Panc1 (cell line): Measurements from ENCODE around the gene RNF213. TPM values are rescaled to one million over a fixed set of nuclear protein-coding genes. Genes with fewer than 3 reads are reported as not detected.

Source experiments
- ATAC-seq: fragments of 200-7000 bp; cut with Tn5 transposase; 2 replicates; pipeline ENCODE4 v1.9.1; 2020; ENCODE audit warnings: mild to moderate bottlenecking, moderate library complexity
- BruUV-seq: library from RNA; stranded (reverse); fragments of 400-500 nt; replicated peaks from 2 replicates; lab custom pipeline; 2021; lab: Mats Ljungman, UMichigan
- CTCF ChIA-PET: fragments of 300-600 bp; sonication (Branson Sonifier 250); formaldehyde crosslinking; loops from one replicate; lab custom pipeline; 2022; ENCODE audit warnings: antibody characterized with exemption; lab: Charles Lee
- POLR2A ChIA-PET: fragments of 300-600 bp; sonication (Branson Sonifier 250); formaldehyde crosslinking; loops from one replicate; lab custom pipeline; 2022; ENCODE audit warnings: antibody characterized with exemption; lab: Charles Lee
- DNase-seq: peaks from one replicate; pipeline ENCODE4 v3.0.0-alpha.2; 2010; ENCODE audit warnings: low read depth, low spot score
- H3K27ac ChIP-seq: 2 replicates; pipeline ENCODE4 v1.5.1; 2011; ENCODE audit warnings: mild to moderate bottlenecking, low read length, inconsistent platforms
- H3K27me3 ChIP-seq: fragments of 200-500 bp; sonication (Bioruptor generic); 2 replicates; pipeline ENCODE4 v1.6.0; 2014; ENCODE audit warnings: low read length, inconsistent platforms; ENCODE audit not compliant: control insufficient read depth, insufficient read depth
- H3K36me3 ChIP-seq: fragments of 200-500 bp; sonication (Bioruptor generic); 2 replicates; pipeline ENCODE4 v1.5.1; 2014; ENCODE audit warnings: inconsistent platforms, mild to moderate bottlenecking, low read length, moderate library complexity; ENCODE audit not compliant: control insufficient read depth, insufficient read depth
- H3K4me1 ChIP-seq: 2 replicates; pipeline ENCODE4 v1.5.1; 2011; ENCODE audit warnings: inconsistent platforms, mild to moderate bottlenecking, low read length, moderate library complexity; ENCODE audit not compliant: control insufficient read depth, insufficient read depth
- H3K4me3 ChIP-seq, 2 experiments: 2 replicates each; pipeline ENCODE4 v1.5.1; 2011 to 2012; ENCODE audit warnings: low read depth in 2 of 2, low read length in 2 of 2, mild to moderate bottlenecking in 2 of 2, inconsistent platforms in 1 of 2, moderate library complexity in 1 of 2
- H3K9me3 ChIP-seq: fragments of 200-500 bp; sonication (Bioruptor generic); 2 replicates; pipeline ENCODE4 v1.5.1; 2014; ENCODE audit warnings: low read depth, mild to moderate bottlenecking, inconsistent platforms, low read length, moderate library complexity; ENCODE audit not compliant: control insufficient read depth, insufficient read depth
- POLR2AphosphoS5 ChIP-seq: IDR thresholded peaks from 2 replicates; pipeline ENCODE4 v1.6.1; 2012; ENCODE audit warnings: mild to moderate bottlenecking, low read depth, low read length, moderate library complexity
- SIN3A ChIP-seq: IDR thresholded peaks from 2 replicates; pipeline ENCODE4 v1.6.1; 2012; ENCODE audit warnings: low read depth, mild to moderate bottlenecking, low read length, moderate library complexity, borderline replicate concordance; ENCODE audit not compliant: insufficient read depth
- TCF7L2 ChIP-seq: IDR thresholded peaks from 2 replicates; pipeline ENCODE4 v1.6.1; 2011; ENCODE audit warnings: mild to moderate bottlenecking, low read depth, low read length, inconsistent platforms
- in situ Hi-C: cut with HindIII; loops from 2 replicates; pipeline ENCODE4 v1.10.0; 2016; ENCODE audit warnings: low sequenced_read_pairs, low pct_unique_long_range_greater_than_20kb
- intact Hi-C: fragments of 100-400 bp; cut with micrococcal nuclease; formaldehyde crosslinking; loops from one replicate; pipeline ENCODE4 v1.10.0; 2022; ENCODE audit not compliant: unreplicated experiment
- total RNA-seq: library from RNA; stranded (reverse); gene quantifications from one replicate; pipeline ENCODE4 v1.2.1, GENCODE V29; 2021; ENCODE audit not compliant: unreplicated experiment
- TF ChIP-seq, protein P1 (sequence below), 2 experiments: IDR thresholded peaks; 2 replicates each; pipeline ENCODE4 v1.6.1; 2011 to 2012; ENCODE audit warnings: low read depth in 2 of 2, control low read depth in 1 of 2, low read length in 1 of 2, mild to moderate bottlenecking in 1 of 2, moderate library complexity in 1 of 2; ENCODE audit not compliant: insufficient read depth in 1 of 2
- TF ChIP-seq, protein P2 (sequence below): fragments of 450-650 bp; IDR thresholded peaks from 2 replicates; pipeline ENCODE4 v1.5.1; 2017; ENCODE audit warnings: mild to moderate bottlenecking

The RNF213 gene
- total RNA-seq, 1 experiment from 2014 or later = 230 TPM

DNA sequence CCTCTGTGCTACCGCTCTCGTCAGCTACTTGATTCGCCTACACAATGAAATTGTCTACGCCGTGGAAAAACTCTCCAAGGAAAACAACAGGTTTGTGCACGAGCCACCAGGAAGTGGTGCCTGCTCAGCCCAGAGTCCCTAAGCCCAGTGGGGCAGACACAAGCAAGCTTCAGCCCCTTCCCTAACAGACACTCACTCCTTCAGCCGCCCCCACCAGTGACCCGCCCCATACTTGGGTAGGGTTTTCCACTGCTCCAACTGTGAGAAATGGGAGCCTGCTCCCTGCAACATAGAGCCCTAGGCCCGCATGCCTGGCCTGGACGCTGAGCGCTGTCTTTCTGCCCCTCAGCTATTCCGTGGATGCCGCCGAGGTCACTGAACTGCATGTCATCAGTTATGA lies 125.7 kb downstream of the RNF213 start:
- Histone ChIP-seq H3K27ac (no peak overlapping the region), H3K4me3 (no peak overlapping the region), H3K27me3 (no peaks in the 10 kb centered on the region), H3K36me3 (peaks cover 42% of the 10 kb centered on the region), H3K9me3 (no peaks in the 10 kb centered on the region), H3K4me1 (no peaks in the 10 kb centered on the region)
- ATAC-seq (no peak), DNase-seq (no peak)
- POLR2A ChIA-PET = interaction anchor here (0.6 kb wide), 1 partner anchor 554 kb away, joined by 3 read pairs; no protein-coding TSS in a partner anchor
- intact Hi-C loops (no loop called here), in situ Hi-C loops (no loop called here)
- BruUV-seq = no TSS peak
- TF ChIP-seq, protein P1, sequence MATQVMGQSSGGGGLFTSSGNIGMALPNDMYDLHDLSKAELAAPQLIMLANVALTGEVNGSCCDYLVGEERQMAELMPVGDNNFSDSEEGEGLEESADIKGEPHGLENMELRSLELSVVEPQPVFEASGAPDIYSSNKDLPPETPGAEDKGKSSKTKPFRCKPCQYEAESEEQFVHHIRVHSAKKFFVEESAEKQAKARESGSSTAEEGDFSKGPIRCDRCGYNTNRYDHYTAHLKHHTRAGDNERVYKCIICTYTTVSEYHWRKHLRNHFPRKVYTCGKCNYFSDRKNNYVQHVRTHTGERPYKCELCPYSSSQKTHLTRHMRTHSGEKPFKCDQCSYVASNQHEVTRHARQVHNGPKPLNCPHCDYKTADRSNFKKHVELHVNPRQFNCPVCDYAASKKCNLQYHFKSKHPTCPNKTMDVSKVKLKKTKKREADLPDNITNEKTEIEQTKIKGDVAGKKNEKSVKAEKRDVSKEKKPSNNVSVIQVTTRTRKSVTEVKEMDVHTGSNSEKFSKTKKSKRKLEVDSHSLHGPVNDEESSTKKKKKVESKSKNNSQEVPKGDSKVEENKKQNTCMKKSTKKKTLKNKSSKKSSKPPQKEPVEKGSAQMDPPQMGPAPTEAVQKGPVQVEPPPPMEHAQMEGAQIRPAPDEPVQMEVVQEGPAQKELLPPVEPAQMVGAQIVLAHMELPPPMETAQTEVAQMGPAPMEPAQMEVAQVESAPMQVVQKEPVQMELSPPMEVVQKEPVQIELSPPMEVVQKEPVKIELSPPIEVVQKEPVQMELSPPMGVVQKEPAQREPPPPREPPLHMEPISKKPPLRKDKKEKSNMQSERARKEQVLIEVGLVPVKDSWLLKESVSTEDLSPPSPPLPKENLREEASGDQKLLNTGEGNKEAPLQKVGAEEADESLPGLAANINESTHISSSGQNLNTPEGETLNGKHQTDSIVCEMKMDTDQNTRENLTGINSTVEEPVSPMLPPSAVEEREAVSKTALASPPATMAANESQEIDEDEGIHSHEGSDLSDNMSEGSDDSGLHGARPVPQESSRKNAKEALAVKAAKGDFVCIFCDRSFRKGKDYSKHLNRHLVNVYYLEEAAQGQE (IDR thresholded peaks at IDR 0.05; ENCODE audit: insufficient read depth in 1 of 2, low read depth in 2 of 2, low read length in 1 of 2) = no peak
- TF ChIP-seq SIN3A (no peak), POLR2AphosphoS5 (no peak)
- CTCF ChIA-PET = no interaction called here

DNA sequence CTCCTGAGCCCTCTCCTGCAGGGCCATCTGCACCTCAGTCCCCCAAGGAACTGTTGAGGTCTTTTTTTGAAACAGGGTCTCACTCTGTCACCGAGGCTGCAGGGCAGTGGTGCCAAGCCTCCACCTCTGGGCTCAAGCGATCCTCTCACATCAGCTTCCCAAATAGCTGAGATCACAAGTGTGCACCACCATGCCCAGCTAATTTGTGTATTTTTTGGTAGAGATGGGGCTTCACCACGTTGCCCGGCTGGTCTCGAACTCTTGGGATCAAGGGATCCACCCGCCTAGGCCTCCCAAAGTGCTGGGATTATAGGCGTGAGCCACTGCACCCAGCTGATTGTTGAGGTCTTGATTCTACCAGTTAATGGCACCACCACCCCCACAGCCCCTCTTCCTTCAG lies 126.4 kb downstream of the RNF213 start:
- CTCF ChIA-PET = no interaction called here
- POLR2A ChIA-PET = interaction anchor here (0.6 kb wide), 1 partner anchor 555 kb away, joined by 3 read pairs; no protein-coding TSS in a partner anchor
- no peak for DNase-seq
- Histone ChIP-seq H3K27me3 (no peaks in the 10 kb centered on the region), H3K4me1 (no peaks in the 10 kb centered on the region), H3K36me3 (peaks cover 37% of the 10 kb centered on the region), H3K27ac (no peak overlapping the region), H3K4me3 (no peak overlapping the region), H3K9me3 (no peaks in the 10 kb centered on the region)
- in situ Hi-C loops = no loop called here
- no TSS peak for BruUV-seq
- no peak for ATAC-seq
- intact Hi-C loops = no loop called here
- TF ChIP-seq TCF7L2 (no peak), SIN3A (no peak), POLR2AphosphoS5 (no peak)
- TF ChIP-seq, protein P1 (IDR thresholded peaks at IDR 0.05; ENCODE audit: insufficient read depth in 1 of 2, low read depth in 2 of 2, low read length in 1 of 2) = no peak
- TF ChIP-seq, protein P2, sequence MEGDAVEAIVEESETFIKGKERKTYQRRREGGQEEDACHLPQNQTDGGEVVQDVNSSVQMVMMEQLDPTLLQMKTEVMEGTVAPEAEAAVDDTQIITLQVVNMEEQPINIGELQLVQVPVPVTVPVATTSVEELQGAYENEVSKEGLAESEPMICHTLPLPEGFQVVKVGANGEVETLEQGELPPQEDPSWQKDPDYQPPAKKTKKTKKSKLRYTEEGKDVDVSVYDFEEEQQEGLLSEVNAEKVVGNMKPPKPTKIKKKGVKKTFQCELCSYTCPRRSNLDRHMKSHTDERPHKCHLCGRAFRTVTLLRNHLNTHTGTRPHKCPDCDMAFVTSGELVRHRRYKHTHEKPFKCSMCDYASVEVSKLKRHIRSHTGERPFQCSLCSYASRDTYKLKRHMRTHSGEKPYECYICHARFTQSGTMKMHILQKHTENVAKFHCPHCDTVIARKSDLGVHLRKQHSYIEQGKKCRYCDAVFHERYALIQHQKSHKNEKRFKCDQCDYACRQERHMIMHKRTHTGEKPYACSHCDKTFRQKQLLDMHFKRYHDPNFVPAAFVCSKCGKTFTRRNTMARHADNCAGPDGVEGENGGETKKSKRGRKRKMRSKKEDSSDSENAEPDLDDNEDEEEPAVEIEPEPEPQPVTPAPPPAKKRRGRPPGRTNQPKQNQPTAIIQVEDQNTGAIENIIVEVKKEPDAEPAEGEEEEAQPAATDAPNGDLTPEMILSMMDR = no peak
